DMS53 treated with DMSO at 0.1 percent for 48 hours (cell line): Measurements from ENCODE around the gene USP12.
"Not testable (repeated sequence)": the region's sequence is repeated elsewhere in the genome, so short reads cannot be mapped to it uniquely, and the experiment has no call there.

ENCODE experiments used
- DNase-seq: peaks from one replicate; lab custom pipeline; 2025; ENCODE audit not compliant: unreplicated experiment; lab: John Stamatoyannopoulos, UW

USP12 gene

DNA sequence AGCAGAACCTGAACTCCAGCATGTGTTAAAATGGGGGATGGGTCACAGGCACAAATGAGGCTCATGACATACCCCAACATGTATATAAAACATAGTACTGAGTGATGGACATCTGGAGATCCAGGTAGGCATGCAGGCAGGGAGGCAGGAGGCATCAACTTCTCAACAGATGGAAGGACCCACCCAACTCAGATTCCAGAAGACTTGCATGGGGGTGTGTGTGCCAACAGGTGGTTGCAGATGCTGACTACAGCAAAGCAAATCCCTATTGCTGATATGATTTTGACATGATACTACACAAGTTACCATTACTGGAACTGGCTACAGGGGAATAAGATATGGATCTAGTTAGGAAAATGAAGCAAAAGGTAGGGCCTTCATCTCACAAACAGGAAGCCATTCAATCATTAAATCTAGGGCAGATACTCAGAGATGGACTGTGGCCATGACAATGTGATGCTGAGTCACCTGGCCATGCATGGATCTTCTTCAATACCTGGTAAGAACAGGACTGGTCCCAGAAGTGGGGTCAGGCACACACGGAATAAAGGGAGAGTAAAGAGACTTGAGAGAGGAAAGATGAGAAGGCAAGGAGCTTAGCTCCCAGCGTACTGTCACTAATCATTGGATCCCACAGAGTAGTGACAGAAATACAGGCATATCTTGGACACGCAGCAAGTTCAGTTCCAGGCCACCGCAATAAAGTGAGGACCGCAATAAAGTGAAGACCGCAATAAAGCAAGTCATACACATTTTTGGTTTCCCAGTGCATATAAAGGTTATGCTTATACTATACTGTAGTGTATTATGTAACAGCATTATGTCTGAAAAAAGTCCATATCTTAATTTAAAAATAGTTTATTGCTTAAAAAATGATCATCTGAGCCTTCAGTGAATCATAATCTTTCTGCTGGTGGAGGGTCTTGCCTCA is 91.3 kb downstream of the USP12 start:
- DNase-seq, result no peak

DNA sequence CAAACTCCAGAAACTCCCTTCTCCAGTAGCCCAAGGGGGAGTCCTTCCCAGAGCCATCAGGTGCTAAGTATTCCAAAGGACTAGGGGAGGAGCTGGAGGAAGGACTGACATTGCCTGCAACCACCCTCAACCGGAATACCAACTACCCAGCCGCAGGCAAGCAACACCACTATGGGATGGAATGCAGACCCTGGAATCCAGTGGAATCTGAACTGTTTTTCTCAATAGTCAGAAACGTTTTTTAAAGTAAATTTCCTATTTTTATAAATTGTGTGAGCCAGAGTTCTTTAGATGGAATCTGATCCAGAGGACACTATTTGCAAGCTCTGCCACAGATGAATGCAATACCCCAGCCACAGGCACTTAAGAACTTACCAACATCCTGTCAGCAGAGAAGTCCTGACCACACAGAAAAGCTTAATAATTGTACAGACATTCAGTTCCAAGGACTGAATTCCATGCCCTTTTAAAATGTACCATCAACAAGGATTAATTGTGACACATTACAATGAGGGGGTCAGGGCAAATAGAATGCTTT is 92.1 kb downstream of the USP12 start:
- no peak for DNase-seq

DNA sequence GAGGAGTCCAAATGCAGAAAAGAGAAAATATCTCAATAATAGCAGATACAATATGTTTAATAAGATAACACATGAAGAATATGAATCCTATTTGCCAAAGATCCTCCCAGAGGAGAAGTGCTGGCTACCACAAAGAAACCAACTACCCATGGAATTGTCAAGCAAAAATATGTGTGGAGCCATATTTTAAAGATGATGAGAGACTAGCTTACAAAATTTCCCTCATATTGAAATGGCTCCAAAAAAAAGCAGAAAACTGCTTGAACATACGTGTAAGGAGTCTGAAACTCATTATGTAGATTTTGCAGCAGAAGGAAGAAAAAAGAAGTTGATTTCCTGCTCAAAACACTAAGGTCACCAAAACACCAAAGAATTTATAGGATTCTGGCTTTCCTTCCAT is 94.2 kb downstream of the USP12 start:
- DNase-seq, result no peak

DNA sequence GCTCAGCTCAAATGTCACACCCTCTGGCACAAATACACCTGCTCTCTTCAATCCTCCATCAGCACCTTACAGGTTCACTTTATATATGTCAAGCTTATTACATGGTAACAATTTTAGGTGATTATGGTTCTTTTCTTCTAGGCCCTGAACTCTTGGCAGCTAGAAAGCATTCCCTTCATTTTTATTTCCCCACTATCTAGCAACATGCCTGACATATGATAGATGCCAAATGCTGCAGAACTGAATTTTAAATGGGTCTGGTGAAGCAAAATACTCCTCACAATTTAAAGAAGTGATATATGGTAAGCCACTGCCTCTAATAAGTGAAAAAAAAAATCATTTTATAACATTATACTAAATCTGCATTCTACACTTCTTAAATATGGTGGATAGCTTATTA is 95.2 kb downstream of the USP12 start:
- no peak for DNase-seq

DNA sequence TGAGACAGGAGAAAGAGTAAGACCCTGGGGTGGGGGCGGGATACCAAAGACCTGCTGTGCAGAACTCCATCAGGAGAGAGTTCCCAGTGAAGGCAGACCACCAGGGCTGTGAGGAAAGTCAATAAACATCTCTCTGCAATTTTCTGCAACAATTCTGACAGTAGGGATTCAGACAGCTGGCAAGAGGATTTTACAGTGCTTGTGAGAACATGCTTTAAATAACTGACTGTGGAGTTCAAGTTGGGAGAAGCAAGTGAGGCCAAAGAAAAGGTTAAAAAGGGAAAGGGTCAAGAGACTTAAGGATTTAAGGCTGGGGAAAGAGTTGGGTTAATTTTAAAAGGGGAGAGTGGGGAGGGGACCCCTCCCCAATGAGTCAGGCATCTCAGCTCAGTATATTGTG is 98.4 kb downstream of the USP12 start:
- no peak for DNase-seq

DNA sequence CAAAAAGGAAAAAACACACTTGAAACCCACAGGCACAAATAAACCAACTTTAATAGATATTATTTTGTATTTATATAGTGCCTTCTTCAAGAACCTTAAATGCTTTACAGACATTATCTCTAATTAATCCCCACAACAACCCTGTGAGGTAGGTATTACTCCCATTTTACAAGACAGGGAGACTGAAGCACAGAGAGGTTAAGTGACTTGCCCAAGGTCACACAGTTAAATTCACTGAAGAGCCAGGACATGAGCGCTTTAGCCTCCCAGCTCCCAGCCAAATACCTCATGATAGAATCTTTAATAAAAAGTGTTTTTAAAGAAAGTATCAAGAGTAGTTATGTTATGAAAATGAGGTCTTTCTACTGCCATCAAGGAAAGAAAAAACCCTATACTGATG is 105.5 kb downstream of the USP12 start:
- not testable (repeated sequence) for DNase-seq

DNA sequence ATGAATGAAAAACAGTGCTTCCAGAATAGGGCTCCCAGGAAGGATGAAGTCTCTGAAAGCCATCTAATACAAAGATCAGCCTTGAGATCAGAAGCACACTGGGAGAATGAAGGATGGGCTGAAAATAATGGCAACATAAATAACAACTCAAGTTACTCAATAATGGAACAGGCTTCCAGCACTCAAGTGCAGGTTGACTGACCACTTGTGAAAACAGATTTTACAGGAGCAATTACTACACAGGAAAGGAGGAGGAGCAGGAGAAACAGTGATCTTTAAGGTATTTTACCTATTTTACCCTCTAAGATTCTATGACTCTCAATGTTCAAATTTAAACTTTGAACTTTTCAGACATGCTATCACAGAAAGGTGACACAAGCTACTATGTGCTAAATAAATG is 106.0 kb downstream of the USP12 start:
- no peak for DNase-seq

DNA sequence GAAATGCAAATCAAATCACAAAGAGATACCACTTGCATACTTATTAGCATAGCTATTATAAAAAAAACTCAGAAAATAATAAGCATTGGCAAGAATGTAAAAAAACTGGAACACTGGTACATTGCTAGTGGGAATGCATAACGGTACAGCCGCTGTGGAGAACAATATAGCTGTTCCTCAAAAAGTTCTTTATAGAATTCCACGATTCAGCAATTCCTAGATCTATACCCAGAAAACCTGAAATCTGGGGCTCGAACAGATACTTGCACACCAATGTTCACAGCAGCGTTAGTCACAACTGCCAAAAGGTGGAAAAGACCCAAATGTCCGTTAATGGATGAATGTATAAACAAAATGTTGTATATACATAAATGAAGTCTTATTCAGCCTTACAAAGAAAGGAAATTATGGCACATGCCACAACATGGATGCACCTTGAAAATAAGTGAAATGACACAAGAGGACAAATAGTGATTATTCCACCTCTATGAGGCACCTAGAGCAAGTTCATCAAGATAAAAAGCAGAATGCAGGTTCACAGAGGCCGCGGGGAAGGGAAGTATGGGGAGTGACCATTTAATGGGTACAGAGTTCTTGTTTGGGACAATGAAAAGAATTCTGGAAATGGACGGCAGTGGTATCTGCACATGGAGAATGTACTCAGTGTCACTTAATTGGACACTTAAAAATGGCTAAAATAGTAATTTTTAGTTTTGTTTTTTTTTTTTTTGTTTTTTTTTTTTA is 107.2 kb downstream of the USP12 start:
- DNase-seq, result no peak

DNA sequence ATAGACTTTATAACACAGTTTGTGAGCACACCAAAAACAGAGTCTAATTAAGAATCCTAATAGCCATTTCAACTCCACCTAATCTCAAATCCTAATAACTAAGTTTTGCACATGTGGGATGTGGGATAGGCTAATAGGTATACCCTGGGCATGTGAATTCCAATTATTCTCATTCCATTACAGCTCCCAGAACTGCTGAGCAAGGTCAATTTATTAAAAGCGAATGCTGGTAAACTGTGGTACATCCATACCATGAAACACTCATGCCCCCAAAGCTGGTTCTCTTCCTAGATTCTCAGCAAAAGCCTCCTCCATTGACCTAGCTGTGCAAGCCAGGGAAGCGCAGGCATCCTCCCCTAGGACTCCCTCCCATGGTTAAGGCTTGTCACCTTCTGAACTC is 113.8 kb downstream of the USP12 start:
- DNase-seq, result no peak

DNA sequence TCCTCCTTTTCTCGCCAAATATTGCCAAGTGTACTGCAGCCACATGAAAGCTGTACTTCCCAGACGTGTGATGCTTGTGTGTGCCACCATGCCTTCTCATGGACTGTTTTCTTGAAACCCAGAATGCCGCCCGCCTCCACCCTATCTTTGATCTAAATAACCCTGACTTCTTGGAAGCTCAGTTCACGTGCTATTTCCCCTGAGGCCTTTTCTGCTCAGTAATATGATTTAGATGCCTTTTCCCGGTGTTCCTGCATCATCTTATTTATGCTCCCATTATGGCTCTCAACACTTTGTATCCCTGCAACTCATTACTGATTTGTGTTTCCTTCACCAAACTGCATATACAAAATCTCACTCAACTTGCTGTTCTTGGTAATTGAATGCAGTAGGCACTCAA is 116.1 kb downstream of the USP12 start:
- no peak for DNase-seq

DNA sequence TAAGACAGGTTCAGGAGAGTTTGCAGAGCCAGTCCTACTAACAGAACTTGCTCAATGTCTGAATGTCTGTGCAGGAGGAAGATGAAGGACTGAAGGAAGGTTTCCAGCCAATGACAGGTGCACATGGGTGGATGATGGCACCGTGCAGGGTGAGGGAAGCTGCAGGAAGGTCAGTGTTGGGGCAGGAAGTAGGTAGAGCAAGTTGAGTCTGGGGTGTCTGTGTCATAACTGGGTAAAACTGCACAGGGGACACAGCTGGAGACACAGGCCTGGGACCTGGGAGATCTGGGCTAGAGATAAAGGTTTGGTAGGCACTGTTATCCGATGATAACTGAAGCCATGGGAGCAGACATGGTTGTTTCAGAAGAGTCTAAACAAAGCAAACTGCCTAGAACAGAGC is 116.9 kb downstream of the USP12 start:
- DNase-seq, result no peak

DNA sequence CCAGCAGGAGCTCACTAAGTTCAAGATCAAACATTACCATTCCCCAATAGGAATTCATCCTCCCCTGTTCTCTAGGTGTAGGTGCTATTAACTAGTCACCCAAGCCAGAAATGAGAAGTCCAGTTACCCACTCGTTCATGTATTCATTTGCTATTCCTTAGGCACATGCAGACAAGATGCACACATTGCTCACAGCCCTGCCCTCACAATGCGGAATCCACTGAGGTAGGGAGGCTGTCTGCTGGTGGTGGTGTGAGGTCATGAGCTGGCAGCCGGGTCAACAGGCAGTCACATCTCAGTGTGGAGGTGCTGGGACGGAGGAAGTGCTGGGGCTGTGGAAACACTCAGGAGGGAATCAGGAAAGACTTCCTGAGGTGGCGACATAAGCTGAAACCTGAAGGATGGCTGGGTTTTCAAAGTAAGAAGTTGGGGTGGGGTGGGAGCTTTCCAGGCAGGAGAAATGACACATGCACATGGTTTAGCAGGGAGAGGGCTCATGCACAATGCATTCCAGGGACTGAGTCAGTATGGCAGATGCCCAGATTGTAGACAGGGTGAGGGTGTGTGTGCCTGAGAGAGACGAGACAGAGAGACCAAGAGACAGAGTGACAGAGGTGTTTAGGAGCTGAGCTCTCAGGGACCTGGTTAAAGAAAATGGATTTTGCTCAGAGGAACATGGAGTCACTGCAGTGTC is 117.6 kb downstream of the USP12 start:
- no peak for DNase-seq

DNA sequence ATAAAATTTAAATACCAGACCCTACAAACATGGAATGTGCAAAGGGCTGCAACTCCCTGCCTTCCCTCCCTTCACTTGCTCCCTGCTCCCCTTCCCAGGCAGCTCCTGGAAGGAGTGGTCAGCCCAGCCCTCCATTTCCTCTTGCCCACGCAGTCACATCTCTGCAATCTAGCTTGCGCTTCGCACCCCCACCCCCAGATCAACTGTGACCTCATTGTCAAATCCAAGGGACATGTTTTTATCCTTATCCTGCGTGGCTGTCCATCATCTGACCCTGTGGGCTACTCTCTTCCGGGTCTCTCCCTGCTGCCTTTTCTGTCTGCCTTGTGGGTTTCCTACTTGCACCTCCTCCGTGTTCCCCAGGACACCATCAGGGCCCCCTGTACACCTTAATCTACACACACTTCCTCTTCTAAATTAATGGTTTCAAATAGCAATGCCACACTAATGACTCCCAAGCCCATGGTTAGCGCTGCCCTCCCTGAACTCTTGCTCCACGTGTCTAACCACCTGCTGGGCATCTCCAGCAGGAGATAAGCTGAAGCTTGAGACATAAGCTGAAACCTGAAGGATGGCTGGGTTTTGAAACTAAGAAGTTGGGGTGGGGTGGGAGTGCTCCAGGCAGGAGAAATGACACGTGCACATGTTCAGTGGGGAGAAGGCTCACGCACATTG is 118.3 kb downstream of the USP12 start:
- DNase-seq, result no peak

DNA sequence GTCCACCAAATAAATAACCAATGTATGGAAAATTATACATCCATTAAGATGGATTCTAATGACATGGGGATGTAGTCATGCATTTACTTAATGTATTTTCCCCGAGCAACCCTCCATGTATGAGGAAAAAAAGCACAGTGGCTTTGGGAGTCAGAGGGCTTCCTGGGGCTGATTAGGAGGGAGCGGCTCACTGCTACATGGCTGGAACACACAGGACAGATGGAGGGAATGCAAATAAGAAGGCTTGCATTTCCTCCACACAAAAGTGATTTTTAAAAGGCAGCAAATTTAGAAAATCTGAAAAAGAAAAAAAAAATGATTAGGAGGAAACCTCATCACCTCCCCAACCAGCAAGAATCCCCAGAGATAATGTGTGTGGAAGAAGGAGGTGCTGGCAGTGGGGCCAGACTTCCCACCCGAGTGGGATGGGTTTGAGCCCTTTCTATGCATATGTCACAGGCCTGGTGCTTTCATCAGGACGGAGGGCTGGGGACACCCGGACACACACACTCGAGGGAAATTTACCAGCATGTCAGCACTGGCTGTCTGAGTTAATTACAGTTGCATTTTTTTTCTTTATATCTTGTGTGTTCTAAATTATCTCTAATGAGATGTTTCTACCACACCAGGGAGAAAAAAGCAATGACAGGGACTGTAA is 118.9 kb downstream of the USP12 start:
- no peak for DNase-seq

DNA sequence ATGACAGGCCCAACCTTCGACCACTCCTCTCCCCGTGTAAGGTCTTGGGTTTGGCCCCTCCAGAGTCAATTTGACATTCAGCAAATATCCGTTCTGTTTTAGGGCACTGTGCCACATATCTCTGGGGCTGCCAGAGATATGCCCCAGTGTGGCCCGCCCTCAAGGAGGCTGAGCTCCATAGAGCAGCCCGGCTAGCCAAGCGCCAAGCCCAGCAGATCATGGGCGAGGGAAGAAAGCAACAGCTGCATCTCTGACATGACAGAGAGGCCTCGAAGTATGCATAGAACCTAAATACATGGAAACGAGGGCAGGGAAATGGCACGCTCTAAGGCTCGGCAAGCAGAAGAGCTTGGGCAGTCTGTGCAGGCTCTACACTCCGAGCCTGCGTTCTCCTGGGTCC is 124.5 kb downstream of the USP12 start:
- DNase-seq, result no peak

DNA sequence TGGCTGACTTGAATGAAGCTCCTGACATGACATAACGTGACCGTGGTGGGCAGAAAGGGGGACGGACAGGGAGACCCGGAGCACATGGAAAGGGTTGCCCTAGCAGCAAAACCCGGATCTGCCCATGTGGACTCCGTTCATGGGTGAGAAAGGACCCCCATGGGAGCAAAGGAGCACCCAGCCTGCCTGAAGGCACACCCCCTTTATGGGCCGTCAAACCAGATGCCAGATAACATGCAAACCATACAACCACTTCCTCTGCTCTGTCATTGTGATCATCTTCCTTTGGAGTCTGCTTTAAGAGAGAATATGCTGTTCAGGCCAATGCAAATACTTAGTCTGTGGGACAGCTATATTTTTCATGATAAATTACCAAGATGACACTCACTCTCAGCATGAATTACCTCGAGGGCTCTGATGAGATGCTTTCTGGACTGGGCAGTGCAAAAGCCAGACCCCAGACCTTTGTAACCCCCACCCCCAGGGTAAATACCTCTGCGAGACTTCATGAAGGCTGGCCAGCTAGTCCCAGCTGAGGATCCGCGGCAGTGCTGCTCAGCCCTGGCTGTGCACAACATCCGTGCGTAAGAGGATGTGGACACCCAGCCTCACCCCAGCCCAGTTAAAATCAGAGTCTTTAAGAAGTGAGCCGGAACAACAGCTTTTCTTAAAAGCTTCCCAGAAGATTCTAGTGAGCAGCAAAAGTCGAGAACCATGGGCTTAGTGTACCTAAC is 126.6 kb downstream of the USP12 start:
- DNase-seq, result no peak

DNA sequence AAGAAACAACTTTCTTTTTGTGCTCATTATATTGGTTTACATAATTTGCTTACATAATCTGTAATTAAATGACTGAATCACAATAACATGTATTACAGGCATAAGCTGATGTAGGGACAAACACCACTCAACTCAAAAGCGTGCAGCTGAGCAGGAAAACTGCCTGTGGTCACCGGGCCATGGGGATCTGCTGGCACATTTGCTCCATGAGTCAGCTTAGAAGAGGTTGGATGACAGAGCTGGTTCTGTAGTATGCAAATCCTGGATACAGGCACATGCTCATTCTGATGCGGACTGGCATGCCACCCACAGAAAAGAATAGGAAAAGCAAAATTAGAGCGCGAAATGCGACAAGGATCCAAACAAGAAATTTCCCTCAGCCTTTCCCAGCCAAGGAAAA is 128.6 kb downstream of the USP12 start:
- DNase-seq, result peak; percentile 89

DNA sequence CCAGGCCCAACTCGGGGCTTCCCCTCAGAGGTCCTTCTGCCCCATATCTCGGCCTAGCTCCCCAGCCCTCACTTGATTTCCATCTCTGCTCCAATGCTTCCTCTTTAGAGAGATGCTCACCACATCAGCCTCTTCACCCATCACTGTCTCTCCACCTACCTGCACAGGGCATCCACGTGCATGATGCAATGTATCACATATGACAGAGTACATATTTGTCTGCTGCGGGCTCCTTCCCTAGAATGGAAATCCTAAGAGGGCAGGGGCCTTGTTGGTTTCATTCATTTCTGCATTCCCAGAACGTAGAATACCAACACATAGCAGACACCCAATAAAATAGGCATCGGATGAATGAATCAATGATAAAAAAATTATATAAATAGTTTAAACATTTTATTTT is 130.3 kb downstream of the USP12 start:
- no peak for DNase-seq

DNA sequence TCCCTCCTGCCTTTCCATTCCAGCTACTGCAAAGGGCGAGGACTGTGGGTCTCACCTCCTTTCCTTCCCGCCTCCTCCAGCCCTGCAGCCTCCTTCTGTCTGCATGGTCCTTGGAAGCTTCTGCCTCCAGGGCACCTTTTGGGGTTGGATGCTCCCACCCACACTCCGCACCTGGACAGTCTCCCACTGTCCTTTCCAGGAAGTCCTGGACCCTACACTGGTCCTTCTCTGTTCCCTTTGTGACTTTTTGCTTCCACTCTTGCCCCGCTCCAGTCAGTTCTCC is 130.8 kb downstream of the USP12 start:
- DNase-seq, result no peak

DNA sequence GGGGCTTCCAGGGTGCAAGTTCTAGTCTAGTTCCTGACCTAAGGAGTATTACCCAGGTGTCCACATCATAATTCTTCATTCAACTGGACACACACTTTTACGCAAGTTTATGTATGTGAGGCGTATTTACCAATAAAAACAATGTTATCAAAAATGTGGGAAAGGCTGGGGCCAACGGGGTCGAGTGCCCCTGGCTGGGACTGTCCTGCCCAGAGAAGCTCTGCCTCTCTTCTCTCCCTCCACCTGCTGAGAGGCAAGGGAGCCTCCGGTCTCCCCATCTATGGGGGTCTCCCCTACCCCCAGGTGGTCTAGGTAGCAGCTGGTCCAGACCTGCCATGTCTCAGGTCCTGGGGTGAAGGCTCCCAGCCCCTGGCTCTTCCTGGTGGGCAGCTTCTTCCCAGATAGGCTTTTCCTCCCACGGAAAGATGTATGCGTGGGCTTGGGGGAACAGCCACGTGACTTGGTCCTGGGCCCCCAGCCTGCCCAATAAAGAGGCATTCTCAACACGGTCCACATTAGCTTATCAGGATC is 132.4 kb downstream of the USP12 start:
- DNase-seq, result no peak
